SK-N-MC (cell line): ENCODE data around the gene RAB4B.

Experiments
- EZH2 ChIP-seq: fragments of 200-600 bp; sonication (generic); IDR thresholded peaks from one replicate; pipeline ENCODE4 v1.6.1; 2017; ENCODE audit warnings: antibody characterized with exemption
- POLR2AphosphoS5 ChIP-seq: IDR thresholded peaks from 2 replicates; pipeline ENCODE4 v1.6.1; 2012; ENCODE audit warnings: mild to moderate bottlenecking, low read depth, low read length, borderline replicate concordance

GRCh38 chr19:40750874-40751537, 27.0 kb upstream of the RAB4B start, which contains the start of gene SNRPA:
- TF ChIP-seq EZH2 (no peak), POLR2AphosphoS5 (peak; percentile 86)
